ENCODE measurements around the gene LAMA3. TPM values are rescaled to one million over a fixed set of nuclear protein-coding genes. Genes with fewer than 3 reads are reported as not detected.

LAMA3 gene
- total and polyA plus RNA-seq, 2 experiments from 2014 or later, result 3.9 to 4.9 TPM

GRCh38 chr18:23971666-23972230 lies 282.5 kb downstream of the LAMA3 start:
- Histone ChIP-seq H3K4me3 (no peak overlapping the region), H3K27ac (ENCODE audit: low read depth) (no peak overlapping the region), H4K20me1 (replicated peaks; ENCODE audit: insufficient read depth) (no peaks in the 10 kb centered on the region), H3K9me2 (ENCODE audit: insufficient read depth) (peaks cover 6% of the 10 kb centered on the region), H3K4me1 (ENCODE audit: insufficient read depth) (peaks cover 19% of the 10 kb centered on the region), H3F3A (replicated peaks; ENCODE audit: low read depth) (no peaks in the 10 kb centered on the region), H3K36me3 (ENCODE audit: insufficient read depth) (no peaks in the 10 kb centered on the region), H3K79me2 (replicated peaks; ENCODE audit: insufficient read depth) (no peaks in the 10 kb centered on the region), H3K4me2 (no peak overlapping the region), H2AFZ (peak overlapping the region; percentile 47), H3K27me3 (ENCODE audit: insufficient read depth) (no peaks in the 10 kb centered on the region)
- TF ChIP-seq STAT1 (IDR thresholded peaks at IDR 0.05; ENCODE audit: unreplicated experiment) (no peak), EZH2phosphoT487 (IDR thresholded peaks at IDR 0.05; ENCODE audit: unreplicated experiment) (no peak), ZNF462 (CRISPR knock-in tag; IDR thresholded peaks at IDR 0.05) (no peak)
- no peak overlapping the region; the same call in 1 of the 2 replicates for H3K27ac Mint-ChIP-seq
- H3K27me3 Mint-ChIP-seq (ENCODE audit: insufficient read depth, low read depth, poor library complexity), result peaks cover 2% of the 10 kb centered on the region
- no peak for ATAC-seq
- DNase-seq (ENCODE audit: low spot score), result no peak
- no peaks in the 10 kb centered on the region; the same call in 2 of the 3 replicates for H3K9me3 Mint-ChIP-seq
- H3K4me3 Mint-ChIP-seq, result no peak overlapping the region
- no peaks in the 10 kb centered on the region for H3K36me3 Mint-ChIP-seq (ENCODE audit: low read depth)
- H3K4me1 Mint-ChIP-seq, result peaks cover 13% of the 10 kb centered on the region

DNA sequence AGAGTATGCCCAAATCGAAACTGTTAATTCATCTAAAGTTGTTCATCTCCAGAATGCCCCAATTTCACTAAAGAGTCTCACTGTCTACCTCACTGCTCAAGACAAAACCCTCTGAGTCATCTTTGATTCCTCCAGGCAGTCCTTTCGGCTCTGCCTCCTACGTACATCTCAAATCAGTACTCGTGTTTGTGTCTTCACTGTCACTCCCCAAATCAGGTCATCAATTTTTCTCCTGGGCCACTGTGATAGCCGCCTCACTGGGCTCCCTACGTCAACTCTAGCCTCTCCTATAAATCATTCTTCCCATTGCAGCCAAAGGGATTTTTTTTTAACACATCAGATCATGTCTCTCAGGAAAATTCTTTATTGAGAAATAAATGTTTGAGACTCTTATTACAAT lies 283.2 kb downstream of the LAMA3 start:
- Histone ChIP-seq H4K20me1 (replicated peaks; ENCODE audit: insufficient read depth) (no peaks in the 10 kb centered on the region), H3K27me3 (ENCODE audit: insufficient read depth) (no peaks in the 10 kb centered on the region), H3K9me2 (ENCODE audit: insufficient read depth) (peaks cover 6% of the 10 kb centered on the region), H3K4me2 (no peak overlapping the region), H3K4me1 (ENCODE audit: insufficient read depth) (peaks cover 19% of the 10 kb centered on the region), H2AFZ (peak overlapping the region; percentile 76), H3K36me3 (ENCODE audit: insufficient read depth) (no peaks in the 10 kb centered on the region), H3K79me2 (replicated peaks; ENCODE audit: insufficient read depth) (no peaks in the 10 kb centered on the region), H3K4me3 (no peak overlapping the region), H3F3A (replicated peaks; ENCODE audit: low read depth) (no peaks in the 10 kb centered on the region), H3K27ac (ENCODE audit: low read depth) (no peak overlapping the region)
- Mint-ChIP-seq H3K9me3 (no peaks in the 10 kb centered on the region; the same call in 2 of the 3 replicates), H3K4me1 (peaks cover 13% of the 10 kb centered on the region), H3K4me3 (no peak overlapping the region), H3K27ac (no peak overlapping the region), H3K27me3 (ENCODE audit: insufficient read depth, low read depth, poor library complexity) (peaks cover 2% of the 10 kb centered on the region), H3K36me3 (ENCODE audit: low read depth) (no peaks in the 10 kb centered on the region)
- ATAC-seq, result no peak
- DNase-seq (ENCODE audit: low spot score), result no peak
- TF ChIP-seq POLR2AphosphoS5 (IDR thresholded peaks at IDR 0.05; ENCODE audit: low read depth) (no peak), ZNF331 (CRISPR knock-in tag; IDR thresholded peaks at IDR 0.05; ENCODE audit: low read depth) (no peak), EZH2phosphoT487 (IDR thresholded peaks at IDR 0.05; ENCODE audit: unreplicated experiment) (no peak), ETS1 (IDR thresholded peaks at IDR 0.05) (no peak)
